GM12878 (cell line): ENCODE results near the gene CASP8. TPM values are rescaled to one million over a fixed set of nuclear protein-coding genes. Genes with fewer than 3 reads are reported as not detected.

ENCODE experiments used
- ATAC-seq: fragments of 200-7000 bp; cut with Tn5 transposase; 3 replicates; pipeline ENCODE4 v1.9.1; 2020; ENCODE audit warnings: mild to moderate bottlenecking, moderate library complexity
- BruUV-seq: library from RNA; stranded (reverse); fragments of 400-500 nt; replicated peaks from 2 replicates; lab custom pipeline; 2021; lab: Mats Ljungman, UMichigan
- CTCF ChIA-PET: fragments of 300-600 bp; sonication (Branson Sonifier 250); formaldehyde crosslinking; extraction: SDS; loops from one replicate; lab custom pipeline; 2021; ENCODE audit warnings: inconsistent platforms; lab: Yijun Ruan, JAX
- POLR2A ChIA-PET: fragments of 350-600 bp; formaldehyde crosslinking; extraction: SDS; loops from one replicate; lab custom pipeline; 2021; ENCODE audit warnings: inconsistent platforms; lab: Charles Lee
- RAD21 ChIA-PET: fragments of 300-600 bp; sonication (Branson Sonifier 250); formaldehyde crosslinking; loops from one replicate; lab custom pipeline; 2023; ENCODE audit warnings: antibody characterized with exemption; ENCODE audit not compliant: unreplicated experiment; lab: Charles Lee
- SMC1A ChIA-PET: fragments of 300-600 bp; sonication (Branson Sonifier 250); formaldehyde crosslinking; loops from one replicate; lab custom pipeline; 2023; ENCODE audit not compliant: unreplicated experiment, uncharacterized antibody; lab: Charles Lee
- DNase-seq: peaks from one replicate; pipeline ENCODE4 v3.0.0-alpha.2; 2011; ENCODE audit warnings: low read depth, low spot score
- FAIRE-seq: peaks from 3 replicates; lab custom pipeline; 2011; peaks lifted over from hg19 to GRCh38; lab: Jason Lieb, UNC
- H2AFZ ChIP-seq: 2 replicates; pipeline ENCODE4 v1.6.0; 2011; ENCODE audit warnings: low read depth, low read length, control low read depth; ENCODE audit not compliant: control insufficient read depth
- H3K27ac ChIP-seq: 2 replicates; pipeline ENCODE4 v1.5.1; 2011; ENCODE audit warnings: control low read depth; ENCODE audit not compliant: control insufficient read depth, insufficient read depth
- H3K27me3 ChIP-seq, 2 experiments: replicated peaks in 1 of 2; 2 replicates each; pipeline versions ENCODE4 v1.6.0 to v1.6.1; 2011; ENCODE audit warnings: low read length in 1 of 2; ENCODE audit not compliant: control insufficient read depth in 2 of 2, insufficient read depth in 2 of 2
- H3K36me3 ChIP-seq, 2 experiments: 2 replicates each; pipeline ENCODE4 v1.5.1; 2011; ENCODE audit warnings: low read length in 1 of 2; ENCODE audit not compliant: control insufficient read depth in 2 of 2, insufficient read depth in 2 of 2
- H3K4me1 ChIP-seq: 2 replicates; pipeline ENCODE4 v1.6.1; 2011; ENCODE audit warnings: mild to moderate bottlenecking, low read length, moderate library complexity, mixed read lengths; ENCODE audit not compliant: control insufficient read depth, insufficient read depth
- H3K4me2 ChIP-seq: 2 replicates; pipeline ENCODE4 v1.6.0; 2011; ENCODE audit warnings: control low read depth; ENCODE audit not compliant: control insufficient read depth, insufficient read depth
- H3K4me3 ChIP-seq: fragments of 200-600 bp; sonication (generic); 2 replicates; pipeline ENCODE4 v1.5.1; 2016
- H3K79me2 ChIP-seq: 2 replicates; pipeline ENCODE4 v1.6.0; 2011; ENCODE audit warnings: low read length; ENCODE audit not compliant: control insufficient read depth, insufficient read depth
- H3K9ac ChIP-seq: 2 replicates; pipeline ENCODE4 v1.8.0; 2011; ENCODE audit warnings: low read length, control low read depth, mixed read lengths; ENCODE audit not compliant: control insufficient read depth, insufficient read depth
- H3K9me3 ChIP-seq: replicated peaks from 3 replicates; pipeline ENCODE4 v1.5.1; 2011; ENCODE audit warnings: mild to moderate bottlenecking, low read length; ENCODE audit not compliant: control insufficient read depth, insufficient read depth
- H4K20me1 ChIP-seq: 2 replicates; pipeline ENCODE4 v1.6.0; 2011; ENCODE audit not compliant: control insufficient read depth, insufficient read depth
- BCL3 ChIP-seq: IDR thresholded peaks from 2 replicates; pipeline ENCODE4 v1.6.1; 2011; ENCODE audit warnings: borderline replicate concordance, low read depth, mild to moderate bottlenecking, moderate library complexity, low read length; ENCODE audit not compliant: insufficient read depth, poor library complexity, severe bottlenecking
- BHLHE40 ChIP-seq, 2 experiments: fragments of 450-650 bp in 1 of 2; IDR thresholded peaks; 2 replicates each; pipeline ENCODE4 v1.6.1; 2011 to 2017; ENCODE audit warnings: low read depth in 2 of 2, borderline replicate concordance in 1 of 2, improper control_type of control experiment in 1 of 2, low read length in 1 of 2, mild to moderate bottlenecking in 1 of 2
- BRCA1 ChIP-seq: IDR thresholded peaks from 2 replicates; pipeline ENCODE4 v1.6.1; 2011; ENCODE audit warnings: low read depth, low read length, improper control_type of control experiment
- CREM ChIP-seq: IDR thresholded peaks from 2 replicates; pipeline ENCODE4 v1.6.1; 2014; ENCODE audit warnings: antibody characterized with exemption, low read depth
- NFYB ChIP-seq: IDR thresholded peaks from 2 replicates; pipeline ENCODE4 v1.6.1; 2011; ENCODE audit warnings: low read depth, mild to moderate bottlenecking, low read length, improper control_type of control experiment, moderate library complexity; ENCODE audit not compliant: insufficient read depth
- NR2F1 ChIP-seq: fragments of 450-650 bp; conservative IDR thresholded peaks from 2 replicates; pipeline ENCODE4 v1.6.1; 2017; ENCODE audit warnings: mild to moderate bottlenecking
- RAD21 ChIP-seq: IDR thresholded peaks from 2 replicates; pipeline ENCODE4 v1.6.1; 2011; ENCODE audit warnings: mild to moderate bottlenecking, low read depth, low read length, moderate library complexity; ENCODE audit not compliant: insufficient read depth
- RFX5 ChIP-seq: IDR thresholded peaks from 2 replicates; pipeline ENCODE4 v1.6.1; 2011; ENCODE audit warnings: low read depth, low read length, improper control_type of control experiment
- ZNF207 ChIP-seq: fragments of 450-650 bp; IDR thresholded peaks from 2 replicates; pipeline ENCODE4 v1.6.1; 2014; ENCODE audit warnings: antibody characterized with exemption, mild to moderate bottlenecking, borderline replicate concordance
- ZNF592 ChIP-seq: fragments of 450-650 bp; IDR thresholded peaks from 2 replicates; pipeline ENCODE4 v1.6.1; 2017; ENCODE audit warnings: mild to moderate bottlenecking, moderate library complexity
- ZNF687 ChIP-seq: fragments of 450-650 bp; IDR thresholded peaks from 2 replicates; pipeline ENCODE4 v1.6.1; 2017; ENCODE audit warnings: mild to moderate bottlenecking, moderate library complexity
- ZSCAN29 ChIP-seq: fragments of 450-650 bp; IDR thresholded peaks from 2 replicates; pipeline ENCODE4 v1.6.1; 2017; ENCODE audit warnings: mild to moderate bottlenecking, moderate library complexity
- WGBS: methylation state at CpG from one replicate; pipeline ENCODE4 v1.1.6; 2016; ENCODE audit warnings: low lambda C conversion rate; ENCODE audit not compliant: insufficient replicate concordance, insufficient coverage; ENCODE audit errors: missing lambda C conversion rate; 5-methylcytosine and 5-hydroxymethylcytosine counted together
- in situ Hi-C: fragments of 300-500 bp; cut with MboI; formaldehyde crosslinking; loops from 9 replicates; pipeline ENCODE4 v1.14.3; 2018; ENCODE audit warnings: mixed read lengths
- intact Hi-C: fragments of 100-400 bp; cut with micrococcal nuclease; formaldehyde crosslinking; loops from one replicate; pipeline ENCODE4 v1.14.2; 2022; ENCODE audit not compliant: unreplicated experiment
- polyA plus RNA-seq, 11 experiments: library from polyadenylated mRNA; depleted of rRNA in 4 of 11; unstranded in 6 of 11; stranded (reverse) in 5 of 11; fragments of >200 nt; fragmentation: Nextera tagmentation in 4 of 11; fragmentation: Illumina TruSeq in 1 of 11; extraction: Ambion mirVana in 4 of 11; extraction: Trizol in 1 of 11; gene quantifications; 1 replicate in 1 of 11; 2 replicates in 10 of 11; pipeline versions ENCODE4 v1.2.1 to v1.2.3, GENCODE V29; 2011 to 2016; ENCODE audit warnings: inconsistent platforms in 2 of 11, missing spikeins in 2 of 11, low read depth in 1 of 11
- total RNA-seq, 4 experiments: library from RNA; depleted of rRNA in 3 of 4; stranded (reverse); fragments of >200 nt in 3 of 4; fragmentation: Illumina TruSeq in 1 of 4; extraction: Trizol in 1 of 4; gene quantifications; 2 replicates each; pipeline versions ENCODE4 v1.2.1 to v1.2.3, GENCODE V29; 2013 to 2021

The CASP8 gene
- total and polyA plus RNA-seq, 10 of the 15 experiments (the other 5 are each of a cell fraction or from before 2014, with no cell fraction given): 18.6 to 54.1 (median 39.9) TPM

DNA sequence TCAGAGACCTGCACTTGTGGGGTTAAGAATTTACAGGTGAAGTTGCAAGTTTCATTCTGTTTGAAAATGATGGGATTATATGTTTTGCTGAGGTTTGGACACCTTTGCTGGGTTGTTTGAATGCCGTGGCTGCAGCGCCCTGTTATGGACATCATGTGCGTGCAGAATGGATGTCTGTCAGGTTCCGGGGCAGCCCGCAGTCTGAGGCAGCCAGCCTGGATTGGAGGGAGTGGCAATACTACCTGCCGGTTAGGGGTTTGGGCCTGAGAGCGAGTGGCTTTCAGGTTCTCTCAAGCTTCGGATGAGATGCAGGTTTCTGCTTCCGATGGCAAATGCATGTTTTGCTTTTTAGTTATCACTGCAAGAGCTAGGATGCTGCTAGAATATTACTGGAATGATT is 1.1 kb downstream of the CASP8 start (continued):
- no peak for TF ChIP-seq BCL3

- Histone ChIP-seq H3K79me2 (peaks cover 9% of the 10 kb centered on the region), H3K36me3 (peaks cover 0 to 4% of the 10 kb centered on the region in 2 experiments; a peak in 1 of 4 replicates), H3K9me3 (no peaks in the 10 kb centered on the region), H3K27ac (no peak overlapping the region), H3K4me1 (peaks cover 25% of the 10 kb centered on the region), H2AFZ (no peak overlapping the region), H3K4me3 (no peak overlapping the region), H3K27me3 (no peaks in the 10 kb centered on the region), H3K9ac (no peak overlapping the region), H3K4me2 (peak overlapping the region; percentile 2; the same call in 1 of the 2 replicates), H4K20me1 (no peaks in the 10 kb centered on the region)
- ChIA-PET CTCF (interaction anchor here (0.6 to 7.1 kb wide), 7 partner anchors 11 to 104 kb away, joined by 3 to 85 read pairs (median 7); partner anchors contain the start of gene CASP10), POLR2A (interaction anchor here (1.0 to 5.1 kb wide), 2 partner anchors 9 to 29 kb away, joined by 7 to 33 read pairs; no protein-coding TSS in a partner anchor), RAD21 (interaction anchor here (1.0 to 6.4 kb wide), 6 partner anchors 9 to 519 kb away, joined by 3 to 79 read pairs (median 8); partner anchors contain the start of genes ALS2 and CASP10), SMC1A (interaction anchor here (1.5 to 10.5 kb wide), 6 partner anchors 10 to 103 kb away, joined by 4 to 87 read pairs (median 13); no protein-coding TSS in a partner anchor)
- ATAC-seq (no peak), FAIRE-seq (no peak), DNase-seq (no peak)
- WGBS: 100% methylated on average over 2 of the region's 2 CpGs
- no TSS peak for BruUV-seq
- in situ Hi-C loops: no loop called here
- intact Hi-C loops: loop anchor here (10.0 kb wide), 1 partner anchor 383 kb away; the partner anchor contains the start of gene TMEM237
- TF ChIP-seq BRCA1 (no peak), BHLHE40 (IDR thresholded peaks at IDR 0.05; ENCODE audit: borderline replicate concordance in 1 of 2, low read depth in 2 of 2, low read length in 1 of 2) (no peak), CREM (no peak), RFX5 (no peak), ZNF687 (no peak), ZNF207 (no peak), NR2F1 (no peak), RAD21 (no peak), ZSCAN29 (no peak), ZNF592 (no peak), NFYB (no peak)
These were observed 1.6 kb downstream of the CASP8 start for GRCh38 chr2:201261906-201262305.
